Central memory CD8-positive, alpha-beta T cell (primary cell): ENCODE data around the gene CXorf65.

Source experiments
- ATAC-seq: fragments of 150-1000 bp; cut with Tn5 transposase; replicated peaks from 2 replicates; pipeline ENCODE4 v1.10.0; 2022; ENCODE audit warnings: mild to moderate bottlenecking, moderate FRiP score, moderate number of reproducible peaks; ENCODE audit not compliant: poor library complexity, severe bottlenecking; ENCODE audit errors: extremely low read depth
- DNase-seq, 2 donors: peaks; one replicate each; pipeline ENCODE4 v3.0.0; 2021; ENCODE audit warnings: low spot score in 2 of 2
- H3K27ac Mint-ChIP-seq: one replicate; pipeline ENCODE4 v1.8.0; 2022; ENCODE audit warnings: low read depth, mild to moderate bottlenecking, moderate library complexity, mixed read lengths
- H3K27me3 Mint-ChIP-seq: one replicate; pipeline ENCODE4 v1.8.0; 2022; ENCODE audit warnings: mixed read lengths
- H3K36me3 Mint-ChIP-seq: one replicate; pipeline ENCODE4 v1.8.0; 2022; ENCODE audit warnings: mild to moderate bottlenecking, moderate library complexity, mixed read lengths; ENCODE audit not compliant: insufficient read depth
- H3K4me1 Mint-ChIP-seq: one replicate; pipeline ENCODE4 v1.8.0; 2022; ENCODE audit warnings: mixed read lengths
- H3K4me3 Mint-ChIP-seq: one replicate; pipeline ENCODE4 v1.8.0; 2022; ENCODE audit warnings: mild to moderate bottlenecking, moderate library complexity, mixed read lengths
- H3K9me3 Mint-ChIP-seq: one replicate; pipeline ENCODE4 v1.8.0; 2022; ENCODE audit warnings: mixed read lengths

Gene CXorf65

DNA sequence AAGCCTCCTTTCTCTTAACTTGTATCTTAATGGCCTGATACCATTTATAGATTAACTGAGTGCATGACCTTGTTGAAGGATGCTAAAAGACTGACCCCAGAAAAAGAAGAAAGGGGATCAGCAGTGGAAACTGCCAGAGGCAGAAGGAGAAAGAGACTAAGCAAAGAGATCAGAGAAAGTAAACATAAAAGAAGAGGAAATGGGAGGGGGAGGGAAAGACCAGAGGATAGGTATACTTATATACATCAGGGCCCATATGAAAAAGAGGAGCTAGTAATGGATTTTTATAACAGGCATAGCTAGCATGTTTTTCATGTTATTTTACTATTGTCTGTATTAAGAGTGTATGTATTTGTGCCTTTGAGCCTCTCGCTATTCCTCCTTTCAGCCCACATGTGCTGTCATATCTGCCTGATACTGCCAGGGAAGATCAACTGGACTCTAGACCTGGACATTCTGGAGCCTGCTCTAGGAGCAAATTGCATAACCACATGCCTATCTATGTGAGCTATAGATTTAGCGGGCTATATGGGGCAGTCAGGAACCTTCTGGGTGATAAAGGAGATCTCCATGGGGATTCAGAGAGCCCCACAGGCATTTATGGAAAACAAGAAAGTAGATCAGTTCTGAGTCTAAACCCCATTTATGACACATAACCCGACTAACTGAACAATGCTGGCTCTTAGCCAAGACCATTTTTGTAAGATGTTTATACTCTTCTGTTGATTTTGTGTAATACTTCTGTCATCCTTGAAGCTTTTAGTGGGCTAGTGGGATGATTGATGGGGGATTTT lies 25.0 kb downstream of the CXorf65 start:
- ATAC-seq (no peak), DNase-seq (no peak)
- Mint-ChIP-seq H3K27me3 (no peaks in the 10 kb centered on the region), H3K4me1 (no peaks in the 10 kb centered on the region), H3K27ac (no peak overlapping the region), H3K4me3 (no peak overlapping the region), H3K9me3 (no peaks in the 10 kb centered on the region), H3K36me3 (no peaks in the 10 kb centered on the region)

DNA sequence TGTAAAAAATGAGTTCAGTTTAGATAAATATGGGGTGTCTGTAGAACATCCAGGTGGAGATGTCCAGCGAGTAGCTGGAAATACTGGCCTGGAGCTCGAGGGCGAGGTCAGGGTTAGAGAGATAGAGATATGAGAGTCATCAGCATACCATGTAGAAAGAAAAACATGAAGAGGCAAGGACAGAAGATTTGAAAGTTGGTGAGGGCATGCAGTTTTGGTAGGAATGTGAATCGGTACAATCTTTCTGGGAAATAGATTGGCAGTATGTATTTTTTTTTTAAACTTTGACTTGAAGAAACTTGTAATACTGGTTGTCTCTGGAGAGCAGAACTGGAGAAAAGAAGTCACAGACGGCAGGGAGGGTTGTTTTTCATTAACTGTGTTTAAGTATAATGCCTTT lies 36.0 kb downstream of the CXorf65 start:
- H3K4me1 Mint-ChIP-seq, result peaks cover 12% of the 10 kb centered on the region
- H3K4me3 Mint-ChIP-seq, result no peak overlapping the region
- peaks cover 11% of the 10 kb centered on the region for H3K36me3 Mint-ChIP-seq
- DNase-seq (no peak), ATAC-seq (no peak)
- no peak overlapping the region for H3K27ac Mint-ChIP-seq
- H3K27me3 Mint-ChIP-seq, result peaks cover 8% of the 10 kb centered on the region
- no peaks in the 10 kb centered on the region for H3K9me3 Mint-ChIP-seq

- H3K36me3 Mint-ChIP-seq, result peaks cover 14% of the 10 kb centered on the region
- peak within 1 kb of the TSS; percentile 94 for H3K4me3 Mint-ChIP-seq
- ATAC-seq (peak; percentile 98), DNase-seq (peak; percentile 67 to 87)
- no peaks in the 10 kb centered on the region for H3K27me3 Mint-ChIP-seq
- peak within 1 kb of the TSS; percentile 88 for H3K27ac Mint-ChIP-seq
- H3K4me1 Mint-ChIP-seq, result peaks cover 20% of the 10 kb centered on the region
- H3K9me3 Mint-ChIP-seq, result no peaks in the 10 kb centered on the region
Measured at GRCh38 chrX:71068044-71068918, 38.3 kb downstream of the CXorf65 start, which contains the start of gene SNX12. Gene SNX12 (minus strand): TSS chrX:71068334. CDS start chrX:71068306, 28 bp downstream.

DNA sequence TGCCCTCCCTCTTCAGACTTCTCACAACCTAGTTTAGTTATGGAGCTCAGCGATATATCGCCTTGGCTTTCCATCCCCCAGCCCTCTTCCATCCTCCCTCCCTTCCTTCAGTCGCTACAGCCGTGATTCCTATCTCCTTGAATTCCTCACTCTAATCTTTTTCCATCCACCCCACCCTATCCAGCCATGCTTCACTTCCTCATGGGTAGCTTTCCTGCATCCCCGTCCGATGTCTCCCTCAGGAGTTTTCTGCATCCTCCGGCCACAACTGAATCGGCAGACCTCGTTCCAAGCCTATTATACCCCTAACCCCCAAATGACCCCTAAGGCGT lies 38.9 kb downstream of the CXorf65 start:
- Mint-ChIP-seq H3K36me3 (peaks cover 18% of the 10 kb centered on the region), H3K9me3 (no peaks in the 10 kb centered on the region), H3K4me1 (peaks cover 20% of the 10 kb centered on the region), H3K27me3 (no peaks in the 10 kb centered on the region), H3K27ac (peak overlapping the region; percentile 88), H3K4me3 (peak overlapping the region; percentile 94)
- no peak for ATAC-seq
- no peak for DNase-seq

DNA sequence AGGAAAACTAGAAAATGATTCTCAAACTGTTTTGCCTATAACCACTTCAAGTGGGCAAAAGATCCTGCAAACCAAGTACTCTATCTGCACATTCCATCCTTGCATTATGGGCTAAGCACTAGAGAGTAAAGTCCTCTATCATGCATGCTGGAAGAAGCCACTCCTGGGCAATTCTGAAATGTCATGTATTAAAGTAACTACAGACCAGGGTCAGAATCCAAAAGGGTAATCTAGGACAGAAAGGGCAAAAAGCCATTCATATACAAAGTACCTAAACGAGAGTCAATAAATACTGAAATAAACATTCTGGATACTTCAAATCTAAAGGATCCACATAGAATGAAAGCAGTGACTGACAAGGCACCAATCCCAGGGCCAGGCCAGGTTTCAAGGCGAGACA lies 39.5 kb downstream of the CXorf65 start:
- H3K4me1 Mint-ChIP-seq, result peaks cover 20% of the 10 kb centered on the region
- ATAC-seq (no peak), DNase-seq (no peak)
- H3K27ac Mint-ChIP-seq, result peak overlapping the region; percentile 88
- H3K4me3 Mint-ChIP-seq, result peak overlapping the region; percentile 94
- H3K36me3 Mint-ChIP-seq, result peaks cover 23% of the 10 kb centered on the region
- H3K27me3 Mint-ChIP-seq, result no peaks in the 10 kb centered on the region
- no peaks in the 10 kb centered on the region for H3K9me3 Mint-ChIP-seq

DNA sequence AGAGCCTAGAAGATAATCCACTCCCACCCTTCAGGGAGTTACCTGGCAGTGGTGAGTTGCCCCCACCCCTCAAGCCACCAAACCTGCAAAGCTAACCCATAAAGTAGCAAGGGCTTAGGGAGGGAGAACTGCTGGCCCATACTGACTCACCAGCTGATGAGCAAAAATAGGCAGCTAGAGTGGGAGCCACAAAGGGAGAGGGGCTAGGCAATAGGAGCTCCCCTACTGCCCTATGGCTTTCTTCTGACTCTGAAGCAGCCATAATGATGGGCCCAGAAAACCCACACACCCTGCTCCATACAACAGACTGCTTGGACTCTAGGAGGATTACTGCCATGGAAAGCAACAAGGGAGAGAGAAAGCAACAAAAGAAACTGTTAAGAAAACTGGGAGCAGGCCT lies 46.4 kb downstream of the CXorf65 start:
- Mint-ChIP-seq H3K4me1 (peaks cover 32% of the 10 kb centered on the region), H3K36me3 (peaks cover 33% of the 10 kb centered on the region), H3K9me3 (no peaks in the 10 kb centered on the region), H3K27me3 (no peaks in the 10 kb centered on the region), H3K27ac (no peak overlapping the region), H3K4me3 (no peak overlapping the region)
- ATAC-seq (no peak), DNase-seq (no peak)

DNA sequence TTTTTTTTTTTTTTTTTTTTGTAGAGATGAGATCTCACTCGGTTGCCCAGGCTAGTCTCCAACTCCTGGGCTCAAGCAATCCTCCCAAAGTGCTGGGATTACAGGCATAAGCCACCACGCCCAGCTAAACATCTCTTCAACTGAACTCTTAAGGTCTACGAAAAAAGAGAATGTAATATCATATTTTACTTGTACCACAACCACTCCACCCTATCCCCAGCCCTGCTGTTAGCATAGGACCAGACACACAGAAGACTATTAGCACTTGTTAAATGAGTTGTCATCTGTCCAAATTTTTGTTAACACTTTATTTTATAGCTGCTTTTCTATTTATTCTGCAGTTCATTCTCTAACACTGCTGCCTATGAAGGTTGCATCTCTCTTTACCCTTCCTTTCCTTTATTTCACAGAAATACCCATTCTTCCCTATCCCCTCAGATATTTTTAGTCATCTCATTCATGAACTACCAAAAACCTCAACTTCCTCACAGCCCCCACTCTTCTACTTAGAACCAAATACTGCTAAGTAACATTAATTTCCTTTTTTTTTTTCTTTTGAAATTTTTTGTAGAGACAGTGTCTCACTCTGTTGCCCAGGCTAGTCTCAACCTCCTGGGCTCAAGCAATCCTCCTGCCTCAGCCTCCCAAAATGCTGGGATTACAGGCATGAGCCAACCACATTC lies 48.6 kb downstream of the CXorf65 start:
- Mint-ChIP-seq H3K27me3 (no peaks in the 10 kb centered on the region), H3K9me3 (no peaks in the 10 kb centered on the region), H3K4me1 (peaks cover 24% of the 10 kb centered on the region), H3K4me3 (no peak overlapping the region), H3K36me3 (peaks cover 29% of the 10 kb centered on the region), H3K27ac (peak overlapping the region; percentile 77)
- no peak for ATAC-seq
- no peak for DNase-seq

DNA sequence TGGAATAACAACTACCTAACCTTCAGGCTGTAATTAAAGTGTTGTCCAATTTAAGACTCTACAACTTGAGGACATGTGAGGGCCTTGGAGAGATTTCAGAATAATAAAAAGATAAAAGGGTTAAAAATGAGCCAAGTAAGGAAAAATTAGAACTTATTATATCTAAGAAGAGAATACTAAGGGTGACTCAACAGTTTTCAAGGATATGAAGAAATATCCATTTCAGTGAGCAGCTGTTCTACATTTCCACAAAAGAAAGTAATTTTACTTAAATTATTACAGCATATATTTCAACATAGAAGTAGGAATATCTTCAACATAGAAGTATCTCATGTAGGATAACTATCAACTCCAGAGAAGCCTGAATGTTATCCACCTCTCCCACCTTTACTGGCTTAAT lies 49.7 kb downstream of the CXorf65 start:
- no peak for DNase-seq
- H3K27ac Mint-ChIP-seq, result peak overlapping the region; percentile 7
- no peak overlapping the region for H3K4me3 Mint-ChIP-seq
- H3K4me1 Mint-ChIP-seq, result peaks cover 24% of the 10 kb centered on the region
- no peaks in the 10 kb centered on the region for H3K27me3 Mint-ChIP-seq
- no peak for ATAC-seq
- peaks cover 19% of the 10 kb centered on the region for H3K36me3 Mint-ChIP-seq
- H3K9me3 Mint-ChIP-seq, result no peaks in the 10 kb centered on the region
